ENCODE data around the gene CTNNA3.

DNA sequence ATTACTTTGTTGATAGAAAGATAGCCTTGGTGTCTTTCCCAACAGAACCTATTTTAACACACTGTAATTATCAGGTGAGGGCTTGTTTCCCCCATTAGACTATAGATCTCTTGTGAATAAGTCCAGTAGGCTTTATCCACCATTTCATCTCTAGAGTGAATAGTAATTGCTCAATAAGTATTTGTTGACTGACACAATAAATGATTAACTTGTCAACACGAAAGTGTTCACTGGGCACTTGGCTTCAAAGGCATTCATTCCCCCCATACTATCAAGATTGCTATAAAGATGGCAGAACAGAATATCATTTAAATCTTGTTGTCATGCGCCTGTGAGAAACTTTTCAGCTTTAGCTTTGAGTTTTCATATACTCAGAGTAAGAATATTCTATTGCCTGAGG, 1194.6 kb downstream of the CTNNA3 start:
- TF ChIP-seq POLR2A (IDR thresholded peaks at IDR 0.05): no peak
- TF ChIP-seq, protein P1, sequence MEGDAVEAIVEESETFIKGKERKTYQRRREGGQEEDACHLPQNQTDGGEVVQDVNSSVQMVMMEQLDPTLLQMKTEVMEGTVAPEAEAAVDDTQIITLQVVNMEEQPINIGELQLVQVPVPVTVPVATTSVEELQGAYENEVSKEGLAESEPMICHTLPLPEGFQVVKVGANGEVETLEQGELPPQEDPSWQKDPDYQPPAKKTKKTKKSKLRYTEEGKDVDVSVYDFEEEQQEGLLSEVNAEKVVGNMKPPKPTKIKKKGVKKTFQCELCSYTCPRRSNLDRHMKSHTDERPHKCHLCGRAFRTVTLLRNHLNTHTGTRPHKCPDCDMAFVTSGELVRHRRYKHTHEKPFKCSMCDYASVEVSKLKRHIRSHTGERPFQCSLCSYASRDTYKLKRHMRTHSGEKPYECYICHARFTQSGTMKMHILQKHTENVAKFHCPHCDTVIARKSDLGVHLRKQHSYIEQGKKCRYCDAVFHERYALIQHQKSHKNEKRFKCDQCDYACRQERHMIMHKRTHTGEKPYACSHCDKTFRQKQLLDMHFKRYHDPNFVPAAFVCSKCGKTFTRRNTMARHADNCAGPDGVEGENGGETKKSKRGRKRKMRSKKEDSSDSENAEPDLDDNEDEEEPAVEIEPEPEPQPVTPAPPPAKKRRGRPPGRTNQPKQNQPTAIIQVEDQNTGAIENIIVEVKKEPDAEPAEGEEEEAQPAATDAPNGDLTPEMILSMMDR (IDR thresholded peaks at IDR 0.05): no peak

All from testis (tissue), 2 donors.